NCI-H187 treated with DMSO at 0.1 percent for 48 hours (cell line): Measurements from ENCODE around the gene OAF.
"Not testable (repeated sequence)": the region's sequence is repeated elsewhere in the genome, so short reads cannot be mapped to it uniquely, and the experiment has no call there.

Source experiments
- DNase-seq: peaks from one replicate; lab custom pipeline; 2025; lab: John Stamatoyannopoulos, UW

OAF gene

DNA sequence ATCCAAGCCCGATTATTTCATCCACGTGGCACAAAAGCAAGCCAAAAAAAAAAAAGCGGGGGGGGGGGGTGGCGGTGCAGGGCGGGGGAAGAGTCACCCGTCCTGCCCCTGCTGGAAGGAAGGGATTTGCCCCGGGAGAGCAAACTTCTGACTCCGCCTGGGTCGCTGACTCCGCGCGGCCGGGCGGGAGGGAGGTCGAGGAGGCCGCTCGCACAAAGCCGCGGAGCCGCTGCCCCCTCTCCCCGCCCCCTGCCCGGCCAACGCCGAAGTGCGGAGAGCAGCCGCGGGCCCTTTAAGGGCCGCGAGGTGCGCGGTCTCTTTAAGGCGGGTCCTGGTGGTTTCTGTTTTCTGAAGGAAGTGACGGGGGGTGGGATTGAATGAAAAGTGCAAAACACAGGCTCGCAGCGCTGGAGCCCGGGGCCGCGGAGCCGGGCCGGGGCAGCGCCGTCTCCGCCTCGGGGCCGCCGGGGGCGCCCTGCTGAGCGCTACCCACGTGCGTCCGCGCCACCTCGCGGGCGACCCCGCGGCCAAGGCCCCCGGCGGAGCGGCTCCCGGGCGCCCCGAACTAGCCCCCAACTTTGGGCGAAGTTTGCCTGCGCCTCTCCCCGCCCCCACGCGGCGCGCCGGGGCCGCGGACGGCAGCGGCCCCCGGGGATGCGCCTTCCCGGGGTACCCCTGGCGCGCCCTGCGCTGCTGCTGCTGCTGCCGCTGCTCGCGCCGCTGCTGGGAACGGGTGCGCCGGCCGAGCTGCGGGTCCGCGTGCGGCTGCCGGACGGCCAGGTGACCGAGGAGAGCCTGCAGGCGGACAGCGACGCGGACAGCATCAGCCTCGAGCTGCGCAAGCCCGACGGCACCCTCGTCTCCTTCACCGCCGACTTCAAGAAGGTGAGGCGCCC lies at the start of gene OAF:
Gene OAF, plus strand, starts transcription at position 407 of the 896 bp plus-strand sequence. Its CDS starts 248 bp downstream, at position 655.
- DNase-seq: no peak

DNA sequence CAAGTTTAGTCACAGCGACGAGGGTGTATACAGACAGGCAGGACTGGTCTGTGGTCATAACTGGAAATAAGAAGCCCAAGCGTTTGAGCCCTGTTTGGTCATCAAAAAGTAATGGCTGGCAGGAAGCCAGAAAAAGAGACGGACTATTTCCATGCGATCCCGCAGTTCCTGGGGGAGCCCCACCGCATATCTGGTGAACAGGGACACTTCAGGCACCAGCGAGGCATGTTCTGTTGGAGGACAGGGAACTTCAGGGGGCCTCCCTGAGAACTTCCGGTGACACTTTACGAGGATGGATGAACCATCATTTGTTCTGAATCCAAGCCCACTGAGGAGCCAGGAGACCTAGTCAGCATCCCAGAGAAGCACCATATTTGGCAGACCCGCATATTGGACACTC lies 43.2 kb upstream of the OAF start:
- DNase-seq: no peak

- DNase-seq: no peak
Measured at GRCh38 chr11:120168108-120168959, 42.5 kb upstream of the OAF start.

DNA sequence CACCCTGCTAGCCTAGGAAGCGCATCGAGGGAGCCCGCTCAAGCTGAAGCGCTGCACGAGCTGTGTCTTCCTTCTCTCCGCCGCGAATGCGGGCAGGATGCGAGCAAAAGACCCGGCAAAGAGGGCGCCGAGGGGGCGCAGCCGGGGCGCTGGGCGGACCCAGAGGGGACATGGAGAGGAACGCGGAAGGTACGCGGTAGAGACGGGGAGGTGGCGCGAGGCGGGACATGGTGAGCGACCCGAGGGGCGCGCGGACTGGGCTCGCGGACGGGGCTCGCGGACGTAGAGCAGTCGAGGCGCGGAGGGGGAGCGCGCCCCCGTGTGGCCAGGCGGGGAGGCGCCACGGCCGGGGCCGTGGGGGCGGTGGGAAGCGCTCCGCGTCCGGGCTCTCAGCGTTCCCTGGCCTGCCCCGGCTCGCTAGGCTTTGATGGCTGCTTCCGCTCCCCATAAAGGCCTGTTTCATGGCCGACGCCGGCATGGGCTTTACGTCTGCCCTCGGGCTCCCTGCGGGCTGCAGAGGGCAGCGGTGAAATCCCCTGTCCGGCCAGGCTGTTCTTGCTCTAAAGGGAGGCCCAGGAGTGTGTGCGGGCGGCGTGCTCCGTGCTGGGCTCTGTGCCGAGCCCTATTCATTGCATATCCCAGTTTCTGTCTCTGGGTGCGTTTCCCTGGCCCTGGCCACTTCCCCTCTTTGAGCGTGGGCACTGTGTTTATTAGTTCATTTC lies 41.7 kb upstream of the OAF start:
- DNase-seq: no peak

- DNase-seq: no peak
Measured at GRCh38 chr11:120169981-120170698, 40.7 kb upstream of the OAF start.

GRCh38 chr11:120170741-120171261 lies 40.0 kb upstream of the OAF start:
- DNase-seq: no peak

DNA sequence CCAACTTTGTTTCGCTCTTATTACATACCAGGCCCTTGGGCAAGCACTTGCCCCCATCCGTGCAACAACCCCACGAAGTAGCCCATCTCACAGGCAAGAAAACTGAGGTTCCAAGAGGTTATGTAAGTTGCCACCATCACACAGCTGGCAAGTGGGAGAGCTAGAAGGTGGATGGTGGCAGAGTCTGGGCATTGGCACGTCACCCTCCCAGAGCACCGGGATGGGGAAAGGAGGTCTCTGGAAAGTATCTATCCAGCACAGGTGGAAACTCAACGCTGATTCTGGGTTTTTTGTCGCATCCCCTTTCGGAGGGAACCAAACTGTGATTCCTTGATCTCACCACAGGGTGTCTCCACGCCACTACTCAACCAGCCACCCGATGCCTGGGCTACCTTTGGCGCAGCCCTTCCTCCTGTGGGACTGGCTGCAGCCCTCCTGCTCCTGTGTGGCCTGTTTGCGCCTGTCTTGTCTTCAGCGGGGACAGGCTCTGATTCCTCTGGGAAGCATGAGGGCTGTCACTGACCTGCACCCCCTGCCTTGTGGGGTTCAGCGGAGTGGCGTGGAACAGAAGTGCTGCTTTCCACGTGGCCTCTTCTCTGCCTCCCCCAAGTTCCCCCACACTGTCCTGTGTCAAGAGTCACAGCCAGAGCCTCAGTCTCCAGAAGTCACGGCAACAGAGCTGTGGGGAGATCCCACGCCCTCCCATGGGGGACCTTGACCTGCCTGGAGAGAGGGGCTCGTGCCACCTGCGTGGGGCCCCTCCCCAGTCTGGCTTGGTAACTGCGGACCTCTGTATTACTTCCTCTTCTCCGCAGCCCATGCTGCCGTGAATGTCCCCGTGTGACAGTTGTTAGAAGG lies 38.5 kb upstream of the OAF start:
- no peak for DNase-seq

DNA sequence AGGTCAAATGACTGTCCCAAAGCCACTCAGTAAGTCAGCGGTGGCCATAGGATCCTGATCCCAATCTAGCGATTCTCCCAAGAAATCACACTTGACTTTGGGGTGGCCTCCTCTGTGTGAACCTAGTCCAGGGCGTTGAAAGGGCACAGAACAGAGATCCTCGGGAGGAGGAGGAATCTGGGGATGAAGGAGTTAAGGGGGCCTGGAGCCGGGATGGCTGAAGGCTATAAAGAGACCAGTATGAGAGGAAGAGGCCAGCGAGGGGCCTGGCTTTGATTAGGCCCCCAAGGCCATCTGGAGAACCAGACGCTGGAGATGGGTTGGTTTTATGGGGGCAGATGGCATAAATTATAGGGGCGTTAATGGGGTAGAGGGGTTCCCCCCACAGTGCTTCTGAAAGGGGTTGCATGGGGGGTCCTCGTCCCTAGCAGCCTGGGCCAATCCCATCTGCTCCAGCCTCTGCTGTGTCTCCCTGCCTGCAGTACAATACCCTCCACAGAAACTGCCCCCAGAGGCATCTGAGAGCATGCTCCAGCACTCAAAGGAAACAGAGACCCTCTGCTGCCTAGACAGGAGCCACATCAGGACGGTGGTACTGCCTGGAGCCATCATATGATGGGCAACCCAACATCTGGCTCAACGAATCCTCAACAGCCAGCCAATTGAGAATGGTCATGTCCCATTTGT lies 37.7 kb upstream of the OAF start:
- DNase-seq: no peak

- no peak for DNase-seq
Measured at GRCh38 chr11:120173807-120174206, 37.0 kb upstream of the OAF start.

DNA sequence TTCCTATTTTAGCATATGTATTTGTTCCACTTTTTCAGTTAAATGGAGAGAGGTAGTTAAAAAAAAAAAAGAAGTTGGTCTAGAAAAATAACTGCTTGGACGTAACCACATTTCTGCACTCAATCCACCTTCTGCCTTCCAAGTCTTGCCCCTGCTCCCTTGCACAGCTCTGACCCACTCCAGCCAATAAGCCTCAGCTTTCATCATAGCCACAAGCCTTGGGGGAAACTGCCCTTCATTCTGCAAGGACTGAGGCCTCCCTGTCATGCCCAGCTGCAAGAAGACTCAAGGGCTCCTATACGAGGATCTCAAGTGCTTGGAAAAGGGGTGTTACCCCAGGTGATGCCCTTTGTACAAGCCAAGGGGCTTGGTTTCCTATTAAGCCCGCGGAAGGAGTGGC lies 36.0 kb upstream of the OAF start:
- no peak for DNase-seq

DNA sequence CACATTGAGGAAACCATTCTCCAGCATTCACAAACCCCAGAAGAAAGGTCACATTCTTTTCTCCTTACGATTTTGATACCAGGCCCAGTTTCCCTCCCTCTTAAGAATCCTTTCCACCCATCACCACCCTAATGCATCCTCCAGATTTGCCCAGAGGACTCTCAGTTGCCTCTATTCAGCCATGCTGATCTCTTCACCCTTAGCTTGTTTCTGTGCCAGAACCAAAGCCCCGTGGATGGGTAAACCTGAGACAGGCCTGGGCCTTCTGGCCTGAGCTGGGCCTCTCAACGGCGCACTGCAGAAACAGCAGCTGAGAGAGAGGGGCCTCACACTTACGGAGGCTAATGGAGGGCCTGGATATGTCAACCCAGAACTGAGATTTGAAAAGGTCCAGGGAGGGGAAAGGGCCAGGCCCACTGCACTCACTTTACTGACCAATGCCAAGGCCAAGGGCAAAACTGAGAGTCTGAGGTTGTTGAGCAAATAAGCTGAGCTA lies 32.2 kb upstream of the OAF start:
- no peak for DNase-seq

DNA sequence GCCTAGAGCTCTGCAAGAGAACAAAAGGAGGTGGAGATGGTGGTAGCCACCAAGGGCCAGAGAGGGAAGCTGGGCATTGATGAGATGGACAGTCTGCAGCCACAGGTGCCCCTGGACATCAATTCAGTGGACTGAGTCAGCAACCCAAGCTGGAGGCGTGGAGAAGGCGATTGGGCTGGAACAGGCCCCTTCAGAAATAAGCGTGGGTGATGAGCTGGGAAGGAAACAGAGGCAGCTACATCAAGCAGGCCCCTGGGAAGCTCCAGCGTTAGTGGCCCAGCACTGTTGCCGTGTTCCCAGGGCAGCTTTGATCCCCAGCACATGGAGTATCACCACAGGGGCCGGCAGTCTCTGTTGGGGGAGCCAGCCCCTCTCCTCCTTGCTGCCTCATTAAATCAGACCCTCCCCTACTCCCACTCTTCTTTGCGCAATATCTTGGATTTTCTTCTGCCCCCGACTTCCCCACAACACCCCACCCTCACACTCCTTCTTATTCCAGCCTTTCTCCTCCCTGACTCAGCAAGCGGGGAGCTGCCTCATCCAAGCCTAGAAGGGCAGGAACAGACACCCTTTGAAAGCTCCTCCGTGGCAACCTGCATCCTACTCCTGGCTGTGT lies 31.7 kb upstream of the OAF start:
- no peak for DNase-seq

DNA sequence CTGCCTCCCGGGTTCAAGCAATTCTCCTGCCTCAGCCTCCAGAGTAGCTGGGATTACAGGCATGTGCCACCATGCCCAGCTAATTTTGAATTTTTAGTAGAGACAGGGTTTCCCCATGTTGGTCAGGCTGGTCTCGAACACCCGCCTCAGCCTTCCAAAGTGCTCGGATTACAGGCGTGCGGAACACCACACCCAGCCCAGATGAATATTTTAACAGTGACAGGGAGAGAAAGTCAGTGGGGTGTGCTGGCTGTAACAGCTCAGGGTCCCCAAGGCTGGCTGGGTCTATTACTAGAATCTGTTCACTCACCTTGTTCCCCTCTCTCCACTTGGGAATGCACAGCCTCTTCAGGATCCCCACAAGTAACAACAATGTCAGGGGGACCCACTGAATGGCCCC lies 30.8 kb upstream of the OAF start:
- DNase-seq: not testable (repeated sequence)

DNA sequence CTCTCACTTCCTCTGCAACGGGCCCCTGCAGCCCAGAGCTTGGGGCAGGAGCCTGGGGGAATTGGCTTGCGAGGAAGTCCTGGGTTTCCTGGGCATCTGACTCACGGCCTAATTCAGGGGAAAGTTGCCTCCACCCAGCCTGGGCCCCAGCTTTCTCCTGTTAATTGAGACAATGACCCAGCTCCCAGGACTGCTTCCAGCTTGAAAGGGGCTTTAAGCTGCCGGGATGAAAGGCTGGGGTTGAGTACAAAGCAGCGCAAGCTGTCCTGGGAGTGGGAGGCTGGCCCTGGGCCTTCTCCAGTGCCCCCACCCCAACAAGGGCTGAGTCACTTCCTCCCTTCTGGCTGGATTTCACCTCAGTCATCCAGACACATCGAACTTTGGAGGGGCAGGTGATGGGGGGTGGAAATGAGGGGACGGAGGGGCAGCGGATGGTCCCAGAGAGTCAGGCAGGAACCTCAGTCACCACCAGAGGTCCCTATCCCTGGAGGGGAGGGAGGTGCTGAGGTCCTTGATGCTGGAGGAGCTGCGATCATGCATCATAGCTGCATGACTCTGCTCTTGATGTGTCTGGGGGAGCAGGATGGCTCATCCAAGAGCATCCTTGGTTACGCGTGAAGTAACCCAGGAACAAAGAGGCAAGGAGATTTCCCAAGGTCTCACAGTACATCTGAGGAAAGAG lies 30.1 kb upstream of the OAF start:
- DNase-seq: no peak

GRCh38 chr11:120181376-120181975 lies 29.4 kb upstream of the OAF start:
- DNase-seq: no peak

- no peak for DNase-seq
Measured at GRCh38 chr11:120182372-120182771, 28.5 kb upstream of the OAF start.

DNA sequence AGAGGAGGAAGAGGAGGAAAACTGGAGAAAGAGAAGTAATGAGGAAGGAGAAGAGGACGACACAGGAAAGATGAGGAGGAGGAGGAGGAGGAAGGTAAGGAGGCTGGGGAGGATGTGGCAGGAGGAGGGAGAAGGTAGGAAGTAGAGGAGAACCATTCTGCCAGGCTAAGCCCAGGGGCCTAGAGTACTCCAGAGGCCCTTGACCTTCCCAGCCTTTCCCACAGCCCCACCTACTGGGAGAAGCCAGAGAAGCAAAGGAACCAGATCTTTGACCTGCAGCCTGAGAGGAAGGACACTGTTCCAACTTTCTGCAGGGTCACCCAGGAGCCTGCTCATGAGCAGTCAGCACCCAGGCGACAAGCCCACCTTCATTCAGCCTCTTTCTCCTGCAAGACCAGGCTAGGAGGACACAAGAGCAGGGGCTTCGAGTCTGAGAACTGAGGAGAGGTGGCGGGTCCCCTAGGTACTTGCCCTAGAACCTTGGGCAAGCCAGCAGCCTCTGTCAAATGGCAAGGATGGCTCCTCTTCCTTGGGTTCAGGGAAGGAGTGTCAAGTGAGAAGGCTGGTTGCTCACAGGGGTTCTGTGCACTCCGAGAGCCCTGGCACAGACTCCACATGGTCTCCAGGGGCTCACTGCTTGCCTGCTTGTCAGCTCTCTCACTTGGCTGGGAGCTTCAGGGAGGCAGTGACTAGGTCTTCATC lies 27.9 kb upstream of the OAF start:
- DNase-seq: no peak

GRCh38 chr11:120183701-120184141 lies 27.1 kb upstream of the OAF start:
- no peak for DNase-seq
